A673 (cell line): ENCODE measurements around the gene ENPP5. TPM values are rescaled to one million over a fixed set of nuclear protein-coding genes. Genes with fewer than 3 reads are reported as not detected.

ENCODE experiments used
- BruUV-seq: library from RNA; stranded (reverse); fragments of 400-500 nt; replicated peaks from 2 replicates; lab custom pipeline; 2021; lab: Mats Ljungman, UMichigan
- CTCF ChIA-PET: fragments of 300-600 bp; sonication (Branson Sonifier 250); formaldehyde crosslinking; loops from one replicate; lab custom pipeline; 2022; ENCODE audit warnings: antibody characterized with exemption; lab: Charles Lee
- POLR2A ChIA-PET: fragments of 300-600 bp; sonication (Branson Sonifier 250); formaldehyde crosslinking; loops from one replicate; lab custom pipeline; 2022; ENCODE audit warnings: antibody characterized with exemption; ENCODE audit not compliant: low non-redundant PET; lab: Charles Lee
- DNase-seq: peaks from one replicate; pipeline ENCODE4 v3.0.0-alpha.2; 2015; ENCODE audit warnings: low spot score
- H3K27ac ChIP-seq: fragments of 200-600 bp; sonication (generic); 2 replicates; pipeline ENCODE4 v1.5.1; 2016; ENCODE audit warnings: mixed run types, low read depth, mild to moderate bottlenecking, mixed read lengths, antibody characterized with exemption, low read length; ENCODE audit not compliant: poor library complexity, severe bottlenecking
- H3K27me3 ChIP-seq: fragments of 200-600 bp; sonication (generic); replicated peaks from 2 replicates; pipeline ENCODE4 v1.6.1; 2017; ENCODE audit warnings: mixed run types, low read depth, mild to moderate bottlenecking, mixed read lengths, antibody characterized with exemption, low read length; ENCODE audit not compliant: insufficient read depth, poor library complexity
- H3K36me3 ChIP-seq: fragments of 200-600 bp; sonication (generic); 2 replicates; pipeline ENCODE4 v1.6.1; 2016; ENCODE audit warnings: mixed run types, mild to moderate bottlenecking, mixed read lengths, antibody characterized with exemption, low read length; ENCODE audit not compliant: insufficient read depth, poor library complexity, severe bottlenecking
- H3K4me1 ChIP-seq: fragments of 200-600 bp; sonication (generic); 2 replicates; pipeline ENCODE4 v1.6.1; 2017; ENCODE audit warnings: mixed run types, mild to moderate bottlenecking, mixed read lengths, antibody characterized with exemption, low read length; ENCODE audit not compliant: insufficient read depth, poor library complexity, severe bottlenecking
- H3K4me3 ChIP-seq: fragments of 200-600 bp; sonication (generic); 2 replicates; pipeline ENCODE4 v1.5.1; 2016; ENCODE audit warnings: low read depth, mixed run types, mild to moderate bottlenecking, mixed read lengths, low read length; ENCODE audit not compliant: poor library complexity, severe bottlenecking
- H3K9me3 ChIP-seq: fragments of 200-600 bp; sonication (generic); 2 replicates; pipeline ENCODE4 v1.6.1; 2016; ENCODE audit warnings: mixed run types, low read depth, mild to moderate bottlenecking, mixed read lengths, antibody characterized with exemption, low read length; ENCODE audit not compliant: poor library complexity, severe bottlenecking
- CTCF ChIP-seq: fragments of 300-800, 200-600 bp; sonication (generic); conservative IDR thresholded peaks from 2 replicates; pipeline ENCODE4 v1.5.1; 2017; ENCODE audit warnings: low read depth, mild to moderate bottlenecking, antibody characterized with exemption, low read length, moderate library complexity, mixed read lengths
- EZH2 ChIP-seq: fragments of 200-600 bp; sonication (generic); IDR thresholded peaks from 2 replicates; pipeline ENCODE4 v1.6.1; 2017; ENCODE audit warnings: borderline replicate concordance, low read depth, mild to moderate bottlenecking, mixed read lengths, antibody characterized with exemption, low read length; ENCODE audit not compliant: poor library complexity, severe bottlenecking
- intact Hi-C: fragments of 100-400 bp; cut with micrococcal nuclease; formaldehyde crosslinking; loops from one replicate; pipeline ENCODE4 v1.10.0; 2022; ENCODE audit not compliant: unreplicated experiment
- total RNA-seq: library from RNA; stranded (reverse); gene quantifications from 2 replicates; pipeline ENCODE4 v1.2.3, GENCODE V29; 2021

The ENPP5 gene
- total RNA-seq, 1 experiment from 2014 or later = not detected

GRCh38 chr6:46130666-46131065 lies 40.1 kb downstream of the ENPP5 start:
- DNase-seq = no peak
- no TSS peak for BruUV-seq
- H3K27ac ChIP-seq = no peak overlapping the region
- peaks cover 68% of the 10 kb centered on the region for H3K27me3 ChIP-seq
- H3K9me3 ChIP-seq = no peaks in the 10 kb centered on the region
- ChIA-PET CTCF (no interaction called here), POLR2A (no interaction called here)
- no peak overlapping the region for H3K4me3 ChIP-seq
- H3K36me3 ChIP-seq = no peaks in the 10 kb centered on the region
- TF ChIP-seq EZH2 (no peak), CTCF (no peak)
- H3K4me1 ChIP-seq = no peaks in the 10 kb centered on the region
- intact Hi-C loops = no loop called here

GRCh38 chr6:46129629-46130511 lies 40.9 kb downstream of the ENPP5 start, which contains the start of gene ENPP4:
Gene ENPP4, plus strand, starts transcription at chr6:46129989. Its CDS starts 9,595 bp downstream, at chr6:46139584.
- Histone ChIP-seq H3K27ac (no peak within 1 kb of the TSS), H3K9me3 (no peaks in the 10 kb centered on the region), H3K4me1 (no peaks in the 10 kb centered on the region), H3K4me3 (peak within 1 kb of the TSS; percentile 45), H3K36me3 (no peaks in the 10 kb centered on the region), H3K27me3 (peaks cover 60% of the 10 kb centered on the region)
- ChIA-PET POLR2A (interaction anchor here (0.7 kb wide), 1 partner anchor 131 kb away, joined by 7 read pairs; no protein-coding TSS in a partner anchor), CTCF (interaction anchor here (0.5 kb wide), 1 partner anchor 161 kb away, joined by 3 read pairs; no protein-coding TSS in a partner anchor)
- BruUV-seq = no TSS peak
- peak; percentile 86 for DNase-seq
- no peak for TF ChIP-seq CTCF
- peak; percentile 40 for TF ChIP-seq EZH2
- intact Hi-C loops = no loop called here

GRCh38 chr6:46129291-46129628 lies 41.5 kb downstream of the ENPP5 start:
- Histone ChIP-seq H3K4me1 (no peaks in the 10 kb centered on the region), H3K27me3 (peaks cover 54% of the 10 kb centered on the region), H3K4me3 (peak overlapping the region; percentile 45), H3K9me3 (no peaks in the 10 kb centered on the region), H3K36me3 (no peaks in the 10 kb centered on the region), H3K27ac (no peak overlapping the region)
- ChIA-PET POLR2A (interaction anchor here (0.7 kb wide), 1 partner anchor 131 kb away, joined by 7 read pairs; no protein-coding TSS in a partner anchor), CTCF (no interaction called here)
- no peak for DNase-seq
- BruUV-seq = no TSS peak
- no peak for TF ChIP-seq EZH2
- TF ChIP-seq CTCF = no peak
- intact Hi-C loops = no loop called here
